H9 (cell line): ENCODE results near the gene S100A16. TPM values are rescaled to one million over a fixed set of nuclear protein-coding genes. Genes with fewer than 3 reads are reported as not detected.
"Not testable (repeated sequence)": the region's sequence is repeated elsewhere in the genome, so short reads cannot be mapped to it uniquely, and the experiment has no call there.

Source experiments
- DNase-seq: peaks from one replicate; pipeline ENCODE4 v3.0.0-alpha.2; 2017
- H2AFZ ChIP-seq: one replicate; pipeline ENCODE4 v1.6.1; 2013; ENCODE audit warnings: mild to moderate bottlenecking, low read length, control low read depth, moderate library complexity
- H2AK5ac ChIP-seq: 2 replicates; pipeline ENCODE4 v1.6.1; 2013; ENCODE audit warnings: low read length, control low read depth, mixed read lengths; ENCODE audit not compliant: insufficient read length
- H2BK120ac ChIP-seq: one replicate; pipeline ENCODE4 v1.6.1; 2013; ENCODE audit warnings: low read depth, mild to moderate bottlenecking, low read length, control low read depth, inconsistent platforms; ENCODE audit not compliant: poor library complexity, severe bottlenecking
- H2BK12ac ChIP-seq: 2 replicates; pipeline ENCODE4 v1.6.1; 2013; ENCODE audit warnings: low read length, control low read depth, mixed read lengths, low read depth; ENCODE audit not compliant: insufficient read length
- H2BK15ac ChIP-seq: 2 replicates; pipeline ENCODE4 v1.6.1; 2013; ENCODE audit warnings: low read depth, low read length, control low read depth
- H2BK20ac ChIP-seq: one replicate; pipeline ENCODE4 v1.6.1; 2013; ENCODE audit warnings: low read depth, mild to moderate bottlenecking, low read length, control low read depth, inconsistent platforms; ENCODE audit not compliant: poor library complexity, severe bottlenecking
- H2BK5ac ChIP-seq: 2 replicates; pipeline ENCODE4 v1.6.1; 2013; ENCODE audit warnings: low read length, control low read depth, mixed read lengths; ENCODE audit not compliant: insufficient read length
- H3K14ac ChIP-seq: 2 replicates; pipeline ENCODE4 v1.6.1; 2013; ENCODE audit warnings: low read length, control low read depth; ENCODE audit not compliant: insufficient read depth
- H3K18ac ChIP-seq: 2 replicates; pipeline ENCODE4 v1.6.1; 2013; ENCODE audit warnings: low read depth, mild to moderate bottlenecking, mixed read lengths, low read length, control low read depth; ENCODE audit not compliant: insufficient read length
- H3K23ac ChIP-seq: 2 replicates; pipeline ENCODE4 v1.6.1; 2013; ENCODE audit warnings: low read length, control low read depth, mixed read lengths, low read depth; ENCODE audit not compliant: insufficient read length
- H3K23me2 ChIP-seq: 2 replicates; pipeline ENCODE4 v1.6.1; 2013; ENCODE audit warnings: low read depth, mild to moderate bottlenecking, mixed read lengths, low read length, control low read depth; ENCODE audit not compliant: insufficient read length, poor library complexity, severe bottlenecking
- H3K27ac ChIP-seq: 2 replicates; pipeline ENCODE4 v1.5.1; 2013; ENCODE audit warnings: low read length, control low read depth, mixed read lengths, low read depth; ENCODE audit not compliant: insufficient read length
- H3K27me3 ChIP-seq: 2 replicates; pipeline ENCODE4 v1.6.1; 2013; ENCODE audit warnings: low read length, control low read depth, inconsistent platforms; ENCODE audit not compliant: insufficient read depth
- H3K4ac ChIP-seq: 2 replicates; pipeline ENCODE4 v1.6.1; 2013; ENCODE audit warnings: low read depth, mild to moderate bottlenecking, control low read depth, inconsistent platforms, low read length, moderate library complexity
- H3K4me1 ChIP-seq: 2 replicates; pipeline ENCODE4 v1.6.1; 2013; ENCODE audit warnings: low read length, control low read depth, inconsistent platforms; ENCODE audit not compliant: insufficient read depth
- H3K4me2 ChIP-seq: 2 replicates; pipeline ENCODE4 v1.6.1; 2013; ENCODE audit warnings: low read length, control low read depth, mixed read lengths; ENCODE audit not compliant: insufficient read length, insufficient read depth
- H3K56ac ChIP-seq: 2 replicates; pipeline ENCODE4 v1.6.1; 2013; ENCODE audit warnings: low read depth, mild to moderate bottlenecking, mixed read lengths, low read length, control low read depth; ENCODE audit not compliant: insufficient read length
- H3K79me1 ChIP-seq: 2 replicates; pipeline ENCODE4 v1.6.1; 2013; ENCODE audit warnings: low read depth, mild to moderate bottlenecking, moderate library complexity, low read length, control low read depth, inconsistent platforms; ENCODE audit not compliant: insufficient read depth, poor library complexity, severe bottlenecking
- H3K79me2 ChIP-seq: 2 replicates; pipeline ENCODE4 v1.6.1; 2013; ENCODE audit warnings: low read length, control low read depth, inconsistent platforms; ENCODE audit not compliant: insufficient read depth
- H3K9ac ChIP-seq: 2 replicates; pipeline ENCODE4 v1.6.1; 2013; ENCODE audit warnings: low read length, control low read depth, mixed read lengths; ENCODE audit not compliant: insufficient read length; ENCODE audit errors: extremely low read depth
- H3K9me3 ChIP-seq: one replicate; pipeline ENCODE4 v1.6.1; 2013; ENCODE audit warnings: low read depth, low read length, inconsistent platforms; ENCODE audit not compliant: control insufficient read depth
- H3T11ph ChIP-seq: one replicate; pipeline ENCODE4 v1.6.1; 2013; ENCODE audit warnings: mild to moderate bottlenecking, low read length, control low read depth, inconsistent platforms
- H4K20me1 ChIP-seq: one replicate; pipeline ENCODE4 v1.6.1; 2013; ENCODE audit not compliant: control insufficient read depth, insufficient read length, insufficient read depth
- H4K5ac ChIP-seq: 2 replicates; pipeline ENCODE4 v1.6.1; 2013; ENCODE audit warnings: low read depth, mild to moderate bottlenecking, mixed read lengths, low read length, control low read depth; ENCODE audit not compliant: insufficient read length
- H4K8ac ChIP-seq: replicated peaks from 2 replicates; pipeline ENCODE4 v1.6.1; 2013; ENCODE audit warnings: low read length, control low read depth, mixed read lengths, low read depth; ENCODE audit not compliant: insufficient read length
- H4K91ac ChIP-seq: 2 replicates; pipeline ENCODE4 v1.6.1; 2013; ENCODE audit warnings: low read depth, mild to moderate bottlenecking, moderate library complexity, mixed read lengths, low read length, control low read depth; ENCODE audit not compliant: insufficient read length
- H3K27ac Mint-ChIP-seq, 3 experiments: 2 replicates in 2 of 3; 3 replicates in 1 of 3; pipeline ENCODE4 v1.8.0; 2020 to 2021; ENCODE audit warnings: mixed read lengths in 3 of 3, mild to moderate bottlenecking in 1 of 3, moderate library complexity in 1 of 3
- H3K27me3 Mint-ChIP-seq: 2 replicates; pipeline ENCODE4 v1.8.0; 2021; ENCODE audit warnings: low read depth, mild to moderate bottlenecking, moderate library complexity, mixed read lengths
- H3K36me3 Mint-ChIP-seq, 3 experiments: 2 replicates in 2 of 3; 3 replicates in 1 of 3; pipeline ENCODE4 v1.8.0; 2020 to 2021; ENCODE audit warnings: low read depth in 3 of 3, mixed read lengths in 3 of 3; ENCODE audit not compliant: insufficient read depth in 1 of 3
- H3K4me1 Mint-ChIP-seq, 2 experiments: 2 replicates each; pipeline ENCODE4 v1.8.0; 2020; ENCODE audit warnings: mixed read lengths in 2 of 2
- H3K4me3 Mint-ChIP-seq, 2 experiments: 2 replicates in 1 of 2; 3 replicates in 1 of 2; pipeline ENCODE4 v1.8.0; 2020 to 2021; ENCODE audit warnings: mild to moderate bottlenecking in 2 of 2, mixed read lengths in 2 of 2, moderate library complexity in 1 of 2
- H3K9me3 Mint-ChIP-seq, 2 experiments: 2 replicates in 1 of 2; 3 replicates in 1 of 2; pipeline ENCODE4 v1.8.0; 2020; ENCODE audit warnings: mild to moderate bottlenecking in 2 of 2, mixed read lengths in 2 of 2, moderate library complexity in 1 of 2
- CTCF ChIP-seq: fragments of 200-600 bp; sonication (generic); conservative IDR thresholded peaks from 3 replicates; pipeline ENCODE4 v1.8.0; 2021; ENCODE audit warnings: antibody characterized with exemption, mild to moderate bottlenecking
- WGBS: extraction: QIAGEN DNeasy Blood & Tissue Kit; methylation state at CpG from one replicate; pipeline ENCODE4 v1.1.7; 2013; ENCODE audit warnings: missing lambda C conversion rate, low lambda C conversion rate, mixed read lengths; ENCODE audit not compliant: insufficient read length; ENCODE audit errors: extremely low coverage; 5-methylcytosine and 5-hydroxymethylcytosine counted together
- total RNA-seq: library from RNA; stranded (reverse); gene quantifications from 2 replicates; pipeline ENCODE4 v1.2.1, GENCODE V29; 2021

The S100A16 gene
- total RNA-seq, 1 experiment from 2014 or later, result 8.0 TPM

GRCh38 chr1:153640861-153641260 lies 27.9 kb upstream of the S100A16 start:
- Mint-ChIP-seq H3K36me3 (peaks cover 66 to 98% (median 92%) of the 10 kb centered on the region in 3 experiments), H3K27ac (no peak overlapping the region), H3K4me1 (peaks cover 0 to under 1% of the 10 kb centered on the region in 2 experiments; a peak in 2 of 4 replicates), H3K9me3 (no peaks in the 10 kb centered on the region), H3K4me3 (no peak overlapping the region), H3K27me3 (no peaks in the 10 kb centered on the region)
- Histone ChIP-seq H3K4ac (no peak overlapping the region), H3K27ac (no peak overlapping the region), H3K56ac (no peak overlapping the region), H3K4me2 (no peak overlapping the region), H4K5ac (no peak overlapping the region), H3K23ac (no peak overlapping the region), H2AK5ac (no peak overlapping the region), H4K8ac (no peak overlapping the region), H3T11ph (no peak overlapping the region), H2BK20ac (no peak overlapping the region), H3K14ac (no peak overlapping the region), H4K91ac (no peak overlapping the region), H3K23me2 (no peaks in the 10 kb centered on the region), H2BK12ac (no peak overlapping the region), H3K79me2 (no peaks in the 10 kb centered on the region), H2BK5ac (no peak overlapping the region), H2BK15ac (no peak overlapping the region), H3K9ac (no peak overlapping the region), H2AFZ (no peak overlapping the region), H4K20me1 (no peaks in the 10 kb centered on the region), H3K18ac (no peak overlapping the region), H3K27me3 (no peaks in the 10 kb centered on the region), H2BK120ac (no peak overlapping the region), H3K9me3 (no peaks in the 10 kb centered on the region), H3K79me1 (peaks cover 4% of the 10 kb centered on the region), H3K4me1 (no peaks in the 10 kb centered on the region)
- WGBS, result no CpG with 5 or more reads among the region's 6 CpGs
- no peak for TF ChIP-seq CTCF
- DNase-seq, result no peak

GRCh38 chr1:153640213-153640612 lies 27.3 kb upstream of the S100A16 start:
- H3K27ac ChIP-seq, H3K9me3 Mint-ChIP-seq, H3K4me1 Mint-ChIP-seq, H2AK5ac ChIP-seq, H3K9ac ChIP-seq, H2BK15ac ChIP-seq, H3K14ac ChIP-seq, H4K20me1 ChIP-seq, H3K27me3 ChIP-seq, H3K27ac Mint-ChIP-seq, H3K18ac ChIP-seq, H3K56ac ChIP-seq, H3K4me2 ChIP-seq, H3K23ac ChIP-seq, H3K79me2 ChIP-seq, H3K4ac ChIP-seq, H4K8ac ChIP-seq, H2BK12ac ChIP-seq, H4K5ac ChIP-seq, H2BK120ac ChIP-seq, H3T11ph ChIP-seq, H3K23me2 ChIP-seq, H2AFZ ChIP-seq, H2BK5ac ChIP-seq, DNase-seq, H4K91ac ChIP-seq, H2BK20ac ChIP-seq, H3K4me1 ChIP-seq, H3K4me3 Mint-ChIP-seq, H3K9me3 ChIP-seq, H3K27me3 Mint-ChIP-seq, H3K79me1 ChIP-seq: not testable (repeated sequence)
- no CpG with 5 or more reads among the region's 5 CpGs for WGBS
- peaks cover 62 to 95% (median 89%) of the 10 kb centered on the region in 3 experiments for H3K36me3 Mint-ChIP-seq
